ENCODE measurements around the gene SFSWAP.

SFSWAP gene

DNA sequence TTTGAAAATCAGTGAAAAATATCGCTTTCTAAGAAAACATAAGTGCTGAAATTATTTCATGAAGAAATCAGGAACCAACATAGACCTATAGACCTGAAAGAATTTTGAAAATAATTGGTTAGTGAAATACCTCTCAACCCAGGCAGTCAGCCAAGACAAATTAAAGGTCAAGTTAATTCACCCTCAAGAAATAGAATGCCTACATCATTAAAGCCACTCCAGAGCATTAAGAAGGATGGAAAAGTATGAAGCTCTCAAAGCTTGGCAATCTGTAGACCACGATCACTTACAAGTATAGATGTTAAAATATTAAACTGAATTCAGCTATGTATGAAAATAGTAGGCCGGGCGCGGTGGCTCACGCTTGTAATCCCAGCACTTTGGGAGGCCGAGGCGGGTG is 48.3 kb downstream of the SFSWAP start:
- H3K4me3 ChIP-seq (IDR thresholded peaks at IDR 0.05; ENCODE audit: insufficient read depth, low read depth, low read length), result no peak overlapping the region
- TF ChIP-seq, protein P1, sequence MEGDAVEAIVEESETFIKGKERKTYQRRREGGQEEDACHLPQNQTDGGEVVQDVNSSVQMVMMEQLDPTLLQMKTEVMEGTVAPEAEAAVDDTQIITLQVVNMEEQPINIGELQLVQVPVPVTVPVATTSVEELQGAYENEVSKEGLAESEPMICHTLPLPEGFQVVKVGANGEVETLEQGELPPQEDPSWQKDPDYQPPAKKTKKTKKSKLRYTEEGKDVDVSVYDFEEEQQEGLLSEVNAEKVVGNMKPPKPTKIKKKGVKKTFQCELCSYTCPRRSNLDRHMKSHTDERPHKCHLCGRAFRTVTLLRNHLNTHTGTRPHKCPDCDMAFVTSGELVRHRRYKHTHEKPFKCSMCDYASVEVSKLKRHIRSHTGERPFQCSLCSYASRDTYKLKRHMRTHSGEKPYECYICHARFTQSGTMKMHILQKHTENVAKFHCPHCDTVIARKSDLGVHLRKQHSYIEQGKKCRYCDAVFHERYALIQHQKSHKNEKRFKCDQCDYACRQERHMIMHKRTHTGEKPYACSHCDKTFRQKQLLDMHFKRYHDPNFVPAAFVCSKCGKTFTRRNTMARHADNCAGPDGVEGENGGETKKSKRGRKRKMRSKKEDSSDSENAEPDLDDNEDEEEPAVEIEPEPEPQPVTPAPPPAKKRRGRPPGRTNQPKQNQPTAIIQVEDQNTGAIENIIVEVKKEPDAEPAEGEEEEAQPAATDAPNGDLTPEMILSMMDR (conservative IDR thresholded peaks at IDR 0.05; ENCODE audit: low read depth, low read length), result no peak
- H3K27me3 ChIP-seq (ENCODE audit: insufficient read depth, low read depth), result no peaks in the 10 kb centered on the region
- H3K79me2 ChIP-seq (ENCODE audit: insufficient read depth, low read depth), result no peaks in the 10 kb centered on the region
- H3K4me1 ChIP-seq (ENCODE audit: low read depth, poor library complexity, severe bottlenecking), result no peaks in the 10 kb centered on the region
- no peak overlapping the region for H2AFZ ChIP-seq (ENCODE audit: low read depth)
- no peaks in the 10 kb centered on the region for H3K36me3 ChIP-seq (ENCODE audit: insufficient read depth)
- no peak overlapping the region for H3K4me2 ChIP-seq
- H4K20me1 ChIP-seq (ENCODE audit: insufficient read depth), result no peaks in the 10 kb centered on the region
- no peak overlapping the region for H3K9ac ChIP-seq
- H3K27ac ChIP-seq, result no peak overlapping the region

DNA sequence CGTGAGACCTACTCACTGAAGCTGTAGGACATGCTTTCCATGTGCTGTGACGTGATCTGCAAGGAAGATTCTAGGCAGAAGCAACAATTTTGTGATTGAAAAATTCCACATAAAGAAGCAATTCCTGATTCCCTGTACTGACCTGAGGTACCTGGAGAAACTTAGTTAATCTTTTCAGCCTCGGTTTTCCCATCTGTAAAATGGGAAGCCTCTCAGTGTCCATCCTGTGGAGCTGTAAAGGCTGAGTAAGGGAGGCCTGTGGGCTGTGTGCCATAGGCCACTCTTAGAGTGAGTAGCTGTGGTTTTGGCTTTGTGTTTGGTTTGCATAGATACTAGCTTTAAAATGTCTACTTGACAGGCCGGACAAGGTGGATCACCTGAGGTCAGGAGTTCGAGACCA is 50.7 kb downstream of the SFSWAP start:
- no peak overlapping the region for H3K4me2 ChIP-seq
- H3K27me3 ChIP-seq (ENCODE audit: insufficient read depth, low read depth), result no peaks in the 10 kb centered on the region
- no peak overlapping the region for H3K27ac ChIP-seq
- H3K36me3 ChIP-seq (ENCODE audit: insufficient read depth), result no peaks in the 10 kb centered on the region
- no peaks in the 10 kb centered on the region for H4K20me1 ChIP-seq (ENCODE audit: insufficient read depth)
- H3K79me2 ChIP-seq (ENCODE audit: insufficient read depth, low read depth), result no peaks in the 10 kb centered on the region
- H2AFZ ChIP-seq (ENCODE audit: low read depth), result no peak overlapping the region
- H3K9ac ChIP-seq, result no peak overlapping the region
- H3K4me1 ChIP-seq (ENCODE audit: low read depth, poor library complexity, severe bottlenecking), result no peaks in the 10 kb centered on the region
- TF ChIP-seq, protein P1 (conservative IDR thresholded peaks at IDR 0.05; ENCODE audit: low read depth, low read length), result no peak
- H3K4me3 ChIP-seq (IDR thresholded peaks at IDR 0.05; ENCODE audit: insufficient read depth, low read depth, low read length), result no peak overlapping the region

DNA sequence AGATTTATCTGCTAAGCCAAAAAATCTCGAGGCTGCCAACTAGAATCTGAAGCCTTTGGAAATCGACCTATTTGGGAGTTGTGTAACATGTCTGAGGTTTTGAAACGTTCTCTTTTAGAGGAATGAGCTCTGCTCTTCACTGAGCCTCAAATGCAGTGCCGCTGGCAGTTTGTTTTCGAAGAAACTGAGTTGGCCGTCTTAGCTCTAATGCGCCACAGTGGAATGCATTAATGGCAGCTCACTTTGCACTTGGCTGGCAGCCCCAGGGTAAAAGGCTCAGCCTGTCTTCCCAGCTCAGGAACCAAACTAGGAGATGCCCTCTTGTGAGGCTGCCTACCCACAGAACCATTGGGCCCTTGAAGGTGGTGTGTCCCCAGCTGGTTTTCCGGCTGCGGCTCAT is 53.8 kb downstream of the SFSWAP start:
- no peaks in the 10 kb centered on the region for H4K20me1 ChIP-seq (ENCODE audit: insufficient read depth)
- H3K27ac ChIP-seq, result no peak overlapping the region
- H3K27me3 ChIP-seq (ENCODE audit: insufficient read depth, low read depth), result no peaks in the 10 kb centered on the region
- no peak overlapping the region for H3K9ac ChIP-seq
- H2AFZ ChIP-seq (ENCODE audit: low read depth), result no peak overlapping the region
- H3K4me2 ChIP-seq, result no peak overlapping the region
- no peaks in the 10 kb centered on the region for H3K79me2 ChIP-seq (ENCODE audit: insufficient read depth, low read depth)
- H3K4me3 ChIP-seq (IDR thresholded peaks at IDR 0.05; ENCODE audit: insufficient read depth, low read depth, low read length), result no peak overlapping the region
- H3K36me3 ChIP-seq (ENCODE audit: insufficient read depth), result no peaks in the 10 kb centered on the region
- no peaks in the 10 kb centered on the region for H3K4me1 ChIP-seq (ENCODE audit: low read depth, poor library complexity, severe bottlenecking)
- TF ChIP-seq, protein P1 (conservative IDR thresholded peaks at IDR 0.05; ENCODE audit: low read depth, low read length), result no peak

DNA sequence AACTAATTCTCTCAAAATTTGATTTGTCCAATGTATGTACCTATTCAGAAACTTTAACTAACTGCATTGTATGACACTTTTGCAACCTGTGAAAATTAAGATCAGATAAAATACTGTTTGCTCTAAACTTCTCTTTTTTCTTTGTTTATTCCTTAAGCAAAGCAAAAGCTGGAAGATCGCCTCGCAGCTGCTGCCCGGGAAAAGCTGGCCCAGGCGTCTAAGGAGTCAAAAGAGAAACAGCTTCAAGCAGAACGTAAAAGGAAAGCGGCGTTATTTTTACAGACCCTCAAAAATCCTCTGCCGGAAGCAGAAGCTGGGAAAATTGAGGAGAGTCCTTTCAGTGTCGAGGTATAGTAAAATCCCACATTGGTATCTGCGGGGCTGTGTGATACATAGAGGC is 55.1 kb downstream of the SFSWAP start:
- TF ChIP-seq, protein P1 (conservative IDR thresholded peaks at IDR 0.05; ENCODE audit: low read depth, low read length), result no peak
- Histone ChIP-seq H3K9ac (no peak overlapping the region), H2AFZ (ENCODE audit: low read depth) (no peak overlapping the region), H3K79me2 (ENCODE audit: insufficient read depth, low read depth) (no peaks in the 10 kb centered on the region), H3K4me2 (no peak overlapping the region), H3K27me3 (ENCODE audit: insufficient read depth, low read depth) (no peaks in the 10 kb centered on the region), H4K20me1 (ENCODE audit: insufficient read depth) (no peaks in the 10 kb centered on the region), H3K4me1 (ENCODE audit: low read depth, poor library complexity, severe bottlenecking) (no peaks in the 10 kb centered on the region), H3K27ac (no peak overlapping the region), H3K36me3 (ENCODE audit: insufficient read depth) (no peaks in the 10 kb centered on the region), H3K4me3 (IDR thresholded peaks at IDR 0.05; ENCODE audit: insufficient read depth, low read depth, low read length) (no peak overlapping the region)

Data from KMS-11 (cell line).